GM12872 (cell line): Measurements from ENCODE around the gene ERCC1.

ENCODE experiments used
- CTCF ChIP-seq: IDR thresholded peaks from 3 replicates; pipeline ENCODE4 v1.5.1; 2011; ENCODE audit warnings: low read depth, mild to moderate bottlenecking, low read length, moderate library complexity; ENCODE audit not compliant: insufficient read depth

The ERCC1 gene

GRCh38 chr19:45469132-45469944, 45.6 kb upstream of the ERCC1 start:
- 0 out of 3 replicates have a peak, but pooled peaks have one; percentile 13 for TF ChIP-seq CTCF

GRCh38 chr19:45468803-45469131, 45.0 kb upstream of the ERCC1 start:
- no peak for TF ChIP-seq CTCF

GRCh38 chr19:45468159-45468651, 44.5 kb upstream of the ERCC1 start:
- TF ChIP-seq CTCF: peak; percentile 17; the same call in 1 of the 3 replicates

- peak; percentile 18; the same call in 1 of the 3 replicates for TF ChIP-seq CTCF
Observed at GRCh38 chr19:45467456-45468158, 43.9 kb upstream of the ERCC1 start, which contains the start of gene FOSB. Gene FOSB (plus strand): TSS chr19:45467996. CDS start chr19:45468587, 591 bp downstream.

GRCh38 chr19:45467115-45467455, 43.4 kb upstream of the ERCC1 start:
- TF ChIP-seq CTCF: no peak

- TF ChIP-seq CTCF: no peak
Observed at GRCh38 chr19:45464852-45465441, 41.2 kb upstream of the ERCC1 start.

GRCh38 chr19:45464274-45464673, 40.6 kb upstream of the ERCC1 start:
- TF ChIP-seq CTCF: no peak
